Progenitor cell of endocrine pancreas (in vitro differentiated cells): ENCODE measurements around the gene A1BG. TPM values are rescaled to one million over a fixed set of nuclear protein-coding genes. Genes with fewer than 3 reads are reported as not detected.
"Not testable (repeated sequence)": the region's sequence is repeated elsewhere in the genome, so short reads cannot be mapped to it uniquely, and the experiment has no call there.

ENCODE experiments used
- DNase-seq: peaks from one replicate; pipeline ENCODE4 v3.0.0; 2021; ENCODE audit warnings: low spot score; ENCODE audit not compliant: unreplicated experiment
- H3K27ac Mint-ChIP-seq: 2 replicates; pipeline ENCODE4 v1.8.0; 2021; ENCODE audit warnings: mild to moderate bottlenecking, moderate library complexity, mixed read lengths
- H3K27me3 Mint-ChIP-seq: 2 replicates; pipeline ENCODE4 v1.8.0; 2021; ENCODE audit warnings: mixed read lengths
- H3K36me3 Mint-ChIP-seq: 2 replicates; pipeline ENCODE4 v1.8.0; 2022; ENCODE audit warnings: mixed read lengths; ENCODE audit not compliant: insufficient read depth
- H3K4me1 Mint-ChIP-seq: 2 replicates; pipeline ENCODE4 v1.8.0; 2021; ENCODE audit warnings: low read depth, mixed read lengths
- H3K4me3 Mint-ChIP-seq: 2 replicates; pipeline ENCODE4 v1.8.0; 2021; ENCODE audit warnings: low read depth, mild to moderate bottlenecking, moderate library complexity, mixed read lengths
- H3K9me3 Mint-ChIP-seq: 2 replicates; pipeline ENCODE4 v1.8.0; 2021; ENCODE audit warnings: low read depth, mixed read lengths
- total RNA-seq: library from RNA; stranded (reverse); gene quantifications from 2 replicates; pipeline ENCODE4 v1.2.1, GENCODE V29; 2021
- TF ChIP-seq, protein P1 (sequence below): fragments of 200-600 bp; sonication (generic); IDR thresholded peaks from one replicate; pipeline ENCODE4 v1.5.0; 2021; ENCODE audit warnings: antibody characterized with exemption, mild to moderate bottlenecking; ENCODE audit not compliant: unreplicated experiment

Gene A1BG
- total RNA-seq, 1 donor from 2014 or later: 3.9 TPM

DNA sequence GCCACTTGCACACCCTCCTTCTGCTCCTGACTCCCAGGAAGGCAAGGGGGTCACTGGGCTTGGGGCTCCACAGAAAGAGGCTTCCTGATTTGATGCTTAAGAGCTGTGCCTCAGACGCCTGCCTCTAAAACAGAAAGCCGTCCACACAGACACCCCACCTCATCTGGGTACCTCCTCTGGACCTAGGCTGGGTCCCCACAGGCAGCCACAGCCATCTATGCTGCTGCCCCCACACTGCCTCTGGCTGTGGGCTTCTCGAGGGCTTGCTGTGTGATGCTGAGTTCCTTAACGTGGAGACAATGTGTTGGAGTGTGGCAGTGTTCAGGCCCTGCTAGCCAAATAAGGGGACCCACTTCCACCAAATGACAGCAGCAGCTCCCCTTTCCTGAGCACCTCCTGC is 35.0 kb downstream of the A1BG start:
- Mint-ChIP-seq H3K4me3 (no peak overlapping the region), H3K27me3 (no peaks in the 10 kb centered on the region), H3K9me3 (no peaks in the 10 kb centered on the region), H3K27ac (no peak overlapping the region), H3K36me3 (peaks cover 9% of the 10 kb centered on the region), H3K4me1 (no peaks in the 10 kb centered on the region)
- TF ChIP-seq, protein P1, sequence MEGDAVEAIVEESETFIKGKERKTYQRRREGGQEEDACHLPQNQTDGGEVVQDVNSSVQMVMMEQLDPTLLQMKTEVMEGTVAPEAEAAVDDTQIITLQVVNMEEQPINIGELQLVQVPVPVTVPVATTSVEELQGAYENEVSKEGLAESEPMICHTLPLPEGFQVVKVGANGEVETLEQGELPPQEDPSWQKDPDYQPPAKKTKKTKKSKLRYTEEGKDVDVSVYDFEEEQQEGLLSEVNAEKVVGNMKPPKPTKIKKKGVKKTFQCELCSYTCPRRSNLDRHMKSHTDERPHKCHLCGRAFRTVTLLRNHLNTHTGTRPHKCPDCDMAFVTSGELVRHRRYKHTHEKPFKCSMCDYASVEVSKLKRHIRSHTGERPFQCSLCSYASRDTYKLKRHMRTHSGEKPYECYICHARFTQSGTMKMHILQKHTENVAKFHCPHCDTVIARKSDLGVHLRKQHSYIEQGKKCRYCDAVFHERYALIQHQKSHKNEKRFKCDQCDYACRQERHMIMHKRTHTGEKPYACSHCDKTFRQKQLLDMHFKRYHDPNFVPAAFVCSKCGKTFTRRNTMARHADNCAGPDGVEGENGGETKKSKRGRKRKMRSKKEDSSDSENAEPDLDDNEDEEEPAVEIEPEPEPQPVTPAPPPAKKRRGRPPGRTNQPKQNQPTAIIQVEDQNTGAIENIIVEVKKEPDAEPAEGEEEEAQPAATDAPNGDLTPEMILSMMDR: no peak
- no peak for DNase-seq

DNA sequence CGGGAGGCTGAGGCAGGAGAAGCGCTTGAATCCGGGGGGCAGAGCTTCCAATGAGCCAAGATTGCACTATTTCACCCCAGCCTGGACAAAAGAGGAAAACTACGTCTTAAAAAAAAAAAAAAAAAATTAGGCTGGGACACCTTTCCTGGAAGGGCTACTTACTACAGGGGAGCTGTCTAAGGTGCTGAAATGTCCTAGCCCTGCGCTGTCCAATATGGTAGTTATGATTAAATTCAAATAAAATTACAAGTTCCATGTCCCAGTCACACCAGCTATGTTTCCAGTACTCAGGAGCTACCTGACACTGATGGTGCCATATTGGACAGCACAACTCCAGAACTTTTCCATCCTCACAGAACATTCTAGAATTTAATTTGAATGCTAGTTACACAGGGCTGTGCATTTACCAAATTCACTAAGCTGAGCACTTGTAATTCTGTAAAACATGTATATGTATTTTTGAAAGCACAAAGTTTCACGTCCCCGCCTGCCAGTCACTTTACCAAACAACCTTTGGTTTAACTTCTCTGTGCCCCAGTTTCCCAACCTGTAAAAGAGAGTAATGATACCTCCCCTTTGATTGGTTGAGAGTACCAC is 35.7 kb downstream of the A1BG start:
- Mint-ChIP-seq H3K27ac (no peak overlapping the region), H3K4me3 (no peak overlapping the region), H3K4me1 (no peaks in the 10 kb centered on the region), H3K27me3 (no peaks in the 10 kb centered on the region), H3K9me3 (no peaks in the 10 kb centered on the region), H3K36me3 (peaks cover 13% of the 10 kb centered on the region)
- TF ChIP-seq, protein P1: no peak
- no peak for DNase-seq

DNA sequence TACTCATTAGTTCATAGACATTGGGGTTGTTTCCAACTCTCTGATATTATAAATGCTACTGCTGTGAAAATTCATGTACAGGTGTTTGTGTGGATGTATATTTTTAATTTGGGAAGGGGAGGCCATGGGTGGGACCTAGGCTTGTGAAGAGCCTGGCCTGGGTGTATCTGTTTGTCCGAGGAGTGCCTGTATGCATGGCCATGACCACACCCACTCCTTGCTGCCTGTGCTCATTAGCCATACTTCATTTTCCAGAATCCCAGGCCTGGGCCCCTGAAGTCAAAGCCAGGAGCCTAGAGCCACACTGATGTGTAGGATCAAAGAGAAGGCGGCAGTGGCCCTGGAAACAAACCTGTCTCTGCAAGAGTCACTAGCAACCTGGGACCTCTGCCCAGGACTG is 37.7 kb downstream of the A1BG start:
- no peak overlapping the region for H3K4me3 Mint-ChIP-seq
- peaks cover 23% of the 10 kb centered on the region for H3K36me3 Mint-ChIP-seq
- H3K9me3 Mint-ChIP-seq: no peaks in the 10 kb centered on the region
- no peak overlapping the region for H3K27ac Mint-ChIP-seq
- no peaks in the 10 kb centered on the region for H3K27me3 Mint-ChIP-seq
- no peaks in the 10 kb centered on the region for H3K4me1 Mint-ChIP-seq
- TF ChIP-seq, protein P1: no peak
- DNase-seq: no peak

DNA sequence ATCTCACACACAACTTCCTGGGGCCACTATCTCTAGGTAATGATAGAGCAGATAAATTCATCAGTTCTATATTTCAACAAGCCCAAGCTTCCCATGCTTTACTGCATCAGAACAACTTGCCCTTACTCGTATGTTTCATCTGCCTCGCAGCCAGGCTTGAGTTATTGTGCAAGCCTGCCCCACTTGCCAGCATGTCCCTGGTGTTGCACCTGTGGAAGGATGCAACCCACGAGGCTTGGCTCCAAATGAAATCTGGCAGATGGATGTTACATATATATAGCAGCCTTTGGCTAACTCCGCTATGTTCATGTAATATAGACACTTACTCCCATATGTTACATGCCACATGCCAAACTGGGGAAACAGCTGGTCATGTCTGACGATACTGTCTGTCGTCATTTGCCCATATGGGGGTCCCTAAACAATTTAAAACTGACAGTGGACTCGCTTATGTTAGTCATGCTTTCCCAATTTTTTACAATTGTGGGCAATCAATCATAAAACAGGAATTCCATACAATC is 41.9 kb downstream of the A1BG start:
- Mint-ChIP-seq H3K4me1 (peaks cover 8% of the 10 kb centered on the region), H3K27ac (no peak overlapping the region), H3K27me3 (no peaks in the 10 kb centered on the region), H3K36me3 (peaks cover 41% of the 10 kb centered on the region), H3K9me3 (no peaks in the 10 kb centered on the region), H3K4me3 (no peak overlapping the region)
- TF ChIP-seq, protein P1: no peak
- DNase-seq: no peak

DNA sequence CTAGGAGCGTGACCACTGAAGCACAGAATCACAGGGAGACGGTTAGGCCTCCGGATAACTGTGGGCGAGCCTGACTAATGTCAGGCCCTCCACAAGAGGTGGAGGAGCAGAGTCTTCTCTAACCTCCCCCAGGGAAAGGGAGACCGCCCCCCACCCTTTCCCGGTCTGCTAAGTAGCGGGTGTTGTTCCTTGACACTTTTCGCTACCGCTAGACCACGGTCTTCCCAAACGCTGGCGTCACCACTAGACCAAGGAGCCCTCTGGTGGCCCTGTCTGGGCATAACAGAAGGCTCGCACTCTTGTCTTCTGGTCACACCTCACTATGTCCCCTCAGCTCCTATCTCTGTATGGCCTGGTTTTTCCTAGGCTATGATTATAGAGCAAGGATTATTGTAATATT is 42.6 kb downstream of the A1BG start:
- Mint-ChIP-seq H3K36me3 (peaks cover 41% of the 10 kb centered on the region), H3K4me1 (peaks cover 14% of the 10 kb centered on the region)
- not testable (repeated sequence) for H3K27me3 Mint-ChIP-seq, H3K9me3 Mint-ChIP-seq, H3K4me3 Mint-ChIP-seq, H3K27ac Mint-ChIP-seq
- TF ChIP-seq, protein P1: peak; percentile 60
- DNase-seq: peak; percentile 22
